TTC549 (cell line): Measurements from ENCODE around the gene MMP17.
"Not testable (repeated sequence)": the region's sequence is repeated elsewhere in the genome, so short reads cannot be mapped to it uniquely, and the experiment has no call there.

Experiments
- FAIRE-seq: peaks from 2 replicates; lab custom pipeline; 2012; peaks lifted over from hg19 to GRCh38; lab: Jason Lieb, UNC

MMP17 gene

DNA sequence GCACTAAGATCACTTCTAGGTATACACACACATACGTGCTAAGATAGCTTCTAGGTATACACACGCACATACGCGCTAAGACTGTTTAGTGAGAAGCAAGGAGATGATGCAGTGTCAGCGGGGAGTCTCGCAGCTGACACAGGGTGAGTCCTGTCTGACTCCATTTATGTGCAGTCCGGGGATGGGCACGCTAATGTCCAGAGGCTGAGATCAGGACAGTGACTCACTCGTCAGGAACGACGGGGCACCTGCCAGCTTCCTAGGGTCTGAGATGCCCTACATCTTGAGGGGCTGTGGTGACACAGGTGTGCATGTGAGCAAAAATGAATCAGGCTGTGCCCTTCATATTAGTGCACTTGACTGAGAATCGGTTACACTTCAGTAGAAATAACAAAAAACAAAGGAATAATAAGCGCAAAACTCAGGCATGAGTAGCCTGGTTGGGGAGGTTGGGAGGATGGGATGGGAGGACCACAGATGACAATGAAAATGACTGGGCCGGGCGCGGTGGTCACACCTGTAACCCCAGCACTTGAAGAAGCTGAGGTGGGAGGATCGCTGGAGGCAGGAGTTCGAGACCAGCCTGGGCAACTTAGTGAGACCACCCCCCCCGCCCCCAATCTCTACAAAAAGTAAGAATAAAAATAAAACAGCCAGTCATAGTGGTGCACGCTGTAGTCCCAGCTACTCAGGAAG lies 37.1 kb downstream of the MMP17 start:
- no peak for FAIRE-seq

DNA sequence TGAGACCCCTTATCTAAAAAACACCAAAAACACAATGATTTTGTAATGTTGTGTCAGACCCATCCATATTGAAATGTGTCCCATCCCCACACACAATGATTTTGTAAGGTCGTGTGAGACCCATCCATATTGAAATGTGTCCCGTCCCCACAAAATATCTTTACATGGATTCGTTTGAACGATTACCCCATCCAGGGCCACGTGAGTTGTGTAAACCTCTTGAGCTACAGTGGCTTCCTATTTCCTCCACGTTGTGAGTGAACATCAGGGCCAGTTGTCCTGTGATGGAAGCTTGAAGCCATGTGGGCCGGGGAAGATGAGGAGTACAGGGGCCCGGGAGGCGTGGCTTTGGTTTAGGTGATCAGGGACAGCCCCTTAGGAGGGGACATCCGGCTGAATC lies 39.3 kb downstream of the MMP17 start:
- FAIRE-seq, result no peak

DNA sequence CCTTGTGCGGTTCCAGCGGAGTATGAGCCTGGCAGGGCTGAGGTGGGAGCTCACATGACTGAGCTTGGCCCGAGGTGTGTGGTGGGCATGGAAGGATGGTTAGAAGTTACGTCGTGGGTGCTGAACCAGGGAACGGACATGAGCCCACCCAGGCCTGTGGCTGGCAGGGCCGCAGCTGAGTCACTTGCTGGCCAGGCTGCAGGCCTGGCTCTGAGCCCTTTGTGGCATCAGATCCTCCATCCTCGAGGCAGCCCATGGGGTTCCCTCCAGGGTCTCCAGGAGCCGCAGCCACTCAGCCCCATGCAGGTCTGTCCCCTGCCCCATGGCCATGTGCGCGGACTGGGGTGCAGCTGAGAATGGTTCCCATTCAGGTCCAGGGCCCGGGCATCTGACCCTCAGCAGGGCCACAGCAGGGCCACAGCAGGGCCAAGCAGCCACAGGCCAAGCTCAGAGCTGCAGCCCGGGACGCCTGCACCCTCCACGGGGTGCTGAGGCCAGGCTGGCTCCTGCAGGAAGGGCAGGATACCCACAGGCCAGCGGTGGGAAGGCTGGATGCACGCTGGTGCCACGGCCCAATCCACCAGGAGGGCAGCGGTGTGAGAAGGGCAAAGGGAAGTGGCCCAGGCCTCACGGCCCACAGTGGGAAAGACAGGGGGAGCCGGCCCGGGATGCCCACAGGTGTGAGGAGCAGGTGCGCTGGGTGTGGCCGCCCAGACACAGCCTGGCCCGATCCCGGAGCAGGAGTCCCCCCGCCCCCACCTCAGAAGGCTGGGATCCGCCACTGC lies 39.9 kb downstream of the MMP17 start:
- FAIRE-seq, result no peak

DNA sequence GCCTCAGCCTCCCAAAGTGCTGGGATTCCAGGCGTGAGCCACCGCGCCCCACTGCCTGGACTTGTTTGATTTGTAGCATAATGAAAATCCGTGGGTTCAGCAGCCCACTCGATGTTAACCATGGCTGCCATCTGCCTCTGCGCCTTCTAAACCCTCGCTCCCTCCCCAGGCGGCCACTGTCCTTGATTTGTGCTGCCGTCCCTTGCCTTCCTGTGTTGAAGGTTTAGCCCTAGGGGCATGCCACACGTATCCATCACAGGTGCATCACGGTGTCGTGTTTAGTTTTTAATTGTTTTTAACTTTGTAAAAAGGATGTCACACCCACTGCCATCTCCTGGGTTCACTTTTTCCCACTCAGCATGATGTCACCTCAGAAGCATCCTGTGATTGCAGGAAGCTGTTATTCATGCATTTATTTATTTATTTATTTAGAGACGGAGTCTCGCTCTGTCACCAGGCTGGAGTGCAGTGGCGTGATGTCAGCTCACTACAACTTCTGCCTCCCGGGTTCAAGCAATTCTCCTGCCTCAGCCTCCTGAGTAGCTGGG lies 41.8 kb downstream of the MMP17 start:
- FAIRE-seq, result no peak

DNA sequence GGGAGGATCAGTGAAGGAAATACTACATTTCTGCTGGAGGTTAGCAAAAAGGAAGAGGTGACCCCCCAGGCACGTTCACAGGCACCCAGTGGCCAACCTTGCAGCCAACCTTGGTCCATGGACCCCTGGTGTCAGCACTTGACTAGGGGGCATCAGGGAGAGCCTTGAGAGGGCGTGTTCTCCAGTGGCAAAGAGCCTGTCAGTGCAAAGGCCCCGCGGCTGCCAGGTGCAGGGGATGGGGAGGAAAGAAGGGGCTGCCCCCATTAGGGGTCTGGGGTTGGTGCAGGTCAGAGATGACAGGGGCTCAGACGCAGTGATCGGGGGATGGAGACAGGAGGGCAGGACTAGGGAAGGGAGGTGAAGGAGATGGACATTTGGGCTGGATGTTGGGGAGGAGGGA lies 43.5 kb downstream of the MMP17 start:
- FAIRE-seq, result no peak

DNA sequence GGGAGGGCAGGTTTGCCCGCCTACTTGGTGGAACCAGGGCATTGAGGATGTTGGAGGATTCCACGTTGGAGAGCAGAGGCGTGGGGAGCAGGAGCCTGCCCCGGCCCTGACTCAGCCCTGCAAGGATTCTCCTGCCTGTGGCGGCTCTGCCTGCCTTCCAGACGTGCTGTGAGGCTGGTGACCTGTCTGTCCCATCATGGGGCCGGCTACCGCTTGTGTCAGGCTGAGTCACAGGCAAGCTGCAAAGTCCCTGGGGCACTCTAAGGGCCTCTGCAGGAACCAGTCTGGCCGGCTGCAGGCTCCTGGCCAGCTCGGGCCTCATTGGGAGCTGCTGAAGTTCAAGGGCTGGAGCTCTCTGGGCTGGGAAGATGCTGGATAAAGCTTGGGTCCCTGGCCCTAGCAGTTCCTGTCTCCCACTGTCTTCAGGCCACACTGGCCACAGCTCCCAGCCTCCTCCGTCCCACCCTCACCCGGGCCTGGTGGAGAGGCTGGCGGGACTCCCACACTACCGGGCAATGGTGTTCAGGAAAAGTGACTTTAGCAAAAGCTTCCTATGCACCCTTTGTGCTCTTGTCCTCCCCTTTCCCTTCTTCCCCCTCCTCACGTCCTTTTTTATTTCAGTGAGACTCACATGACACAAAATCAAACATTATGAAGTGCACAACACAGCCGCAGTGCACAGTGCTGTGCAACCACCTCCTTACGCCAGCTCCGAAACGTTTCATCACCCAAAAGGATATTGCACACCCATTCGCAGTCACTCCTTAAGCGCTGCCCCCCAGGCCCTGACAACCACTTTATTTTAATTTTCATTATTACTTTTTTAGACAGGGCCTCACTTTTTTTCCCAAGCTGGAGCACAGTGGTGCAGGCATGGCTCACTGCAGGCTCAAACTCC lies 44.2 kb downstream of the MMP17 start:
- FAIRE-seq, result no peak

DNA sequence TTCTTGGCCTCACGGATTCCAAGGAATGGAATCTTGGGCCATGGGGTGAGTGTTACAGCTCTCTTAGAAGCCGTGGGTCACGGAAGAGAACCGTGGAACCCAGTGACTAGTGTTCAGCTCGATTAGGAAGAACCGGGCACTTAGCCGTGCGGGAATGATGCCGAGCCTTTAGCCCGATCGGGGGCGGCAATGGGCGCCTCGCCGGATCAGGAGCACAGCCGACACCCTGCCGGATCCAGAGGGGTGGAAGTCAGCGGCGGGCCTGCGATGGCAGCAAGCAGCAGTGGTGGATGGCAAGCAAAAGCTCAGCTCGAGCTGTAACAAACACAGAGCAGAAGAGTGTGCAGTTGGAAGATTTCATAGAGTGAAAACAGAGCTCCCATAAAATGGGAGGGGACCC lies 45.1 kb downstream of the MMP17 start:
- FAIRE-seq, result no peak

DNA sequence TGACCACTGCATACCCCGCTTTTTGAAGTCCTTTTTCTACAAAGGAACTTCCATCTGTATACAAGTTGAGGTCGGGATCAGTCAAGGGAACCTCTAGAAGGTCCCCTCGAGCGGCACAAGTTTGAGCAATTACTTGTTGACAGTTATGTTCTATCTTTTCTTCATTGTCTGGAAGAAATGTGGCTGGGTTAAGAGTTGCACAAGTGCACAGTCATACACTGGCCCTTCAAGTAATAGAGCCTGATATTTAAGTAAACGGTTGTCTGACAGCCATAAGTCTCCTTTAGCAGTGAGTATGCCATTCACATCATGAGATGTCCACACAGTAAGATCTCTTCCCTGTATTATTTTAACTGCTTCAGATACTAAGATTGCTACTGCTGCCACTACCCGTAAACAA lies 46.8 kb downstream of the MMP17 start:
- FAIRE-seq, result not testable (repeated sequence)

DNA sequence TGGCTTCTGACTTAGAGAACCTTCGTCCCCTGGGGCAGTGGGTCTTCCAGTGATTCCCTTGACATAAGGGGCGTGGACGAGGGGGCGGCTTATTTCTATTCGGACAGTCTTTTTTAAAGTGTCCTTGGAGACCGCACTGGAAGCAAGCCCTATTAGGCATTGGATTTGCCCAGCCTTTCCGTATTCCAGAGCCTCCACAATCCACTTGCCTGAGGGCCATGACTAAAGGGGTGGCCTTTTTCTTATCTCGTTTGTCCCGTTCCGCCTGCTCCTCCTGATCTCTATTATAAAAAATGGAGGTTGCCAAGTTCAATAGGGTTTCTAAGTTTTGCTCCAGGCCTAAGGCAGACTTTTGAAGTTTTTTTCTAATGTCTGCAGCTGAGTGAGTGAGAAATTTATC lies 49.0 kb downstream of the MMP17 start:
- not testable (repeated sequence) for FAIRE-seq

DNA sequence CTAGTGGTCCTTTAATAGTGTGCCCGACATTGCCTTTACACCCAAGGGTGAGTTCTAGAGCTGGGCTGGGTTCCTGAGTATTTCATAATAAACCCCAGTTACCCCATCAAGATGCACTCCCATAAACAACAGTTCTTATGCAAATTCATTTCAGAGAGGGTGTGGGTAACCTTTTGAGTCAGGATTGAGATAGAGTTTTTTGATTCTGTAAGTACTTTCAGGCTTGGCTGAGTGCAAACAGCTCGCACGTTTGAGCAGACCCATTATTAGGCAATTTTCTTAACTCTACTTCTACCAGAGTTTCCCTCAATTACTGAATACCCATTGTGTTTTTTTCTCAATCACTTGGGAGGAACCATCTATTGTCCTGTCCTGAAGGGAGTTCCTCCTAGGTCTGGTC lies 50.2 kb downstream of the MMP17 start:
- not testable (repeated sequence) for FAIRE-seq

DNA sequence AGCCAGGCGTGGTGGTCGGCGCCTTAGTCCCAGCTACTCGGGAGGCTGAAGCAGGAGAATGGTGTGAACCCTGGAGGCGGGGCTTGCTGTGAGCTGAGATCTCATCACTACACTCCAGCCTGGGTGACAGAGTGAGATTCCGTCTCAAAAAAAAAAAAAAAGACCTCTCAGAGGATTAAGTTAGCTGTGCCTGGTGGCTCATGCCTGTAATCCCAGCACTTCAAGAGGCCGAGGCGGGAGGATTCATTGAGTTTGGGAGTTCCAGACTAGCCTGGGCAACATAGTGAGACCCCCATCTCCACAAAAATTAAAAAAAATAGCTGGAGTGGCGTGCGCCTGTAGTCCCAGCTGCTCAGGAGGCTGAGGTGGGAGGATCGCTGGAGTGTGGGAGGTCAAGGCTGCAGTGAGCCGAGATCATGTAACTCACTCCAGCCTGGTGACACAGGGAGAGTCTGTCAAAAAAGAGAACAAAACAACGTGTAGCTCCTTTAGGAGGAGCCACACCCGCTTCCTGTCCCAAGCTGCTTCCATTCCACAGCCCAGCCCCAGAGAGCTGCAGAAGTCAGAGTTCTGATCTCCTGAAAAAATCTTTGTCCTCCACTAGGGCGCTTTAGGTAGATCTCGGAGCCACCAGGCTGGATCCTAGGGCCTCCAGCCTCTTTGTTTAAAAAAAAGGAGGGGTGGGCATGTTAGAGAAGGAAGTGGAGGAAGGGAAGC lies 54.8 kb downstream of the MMP17 start:
- FAIRE-seq, result no peak

DNA sequence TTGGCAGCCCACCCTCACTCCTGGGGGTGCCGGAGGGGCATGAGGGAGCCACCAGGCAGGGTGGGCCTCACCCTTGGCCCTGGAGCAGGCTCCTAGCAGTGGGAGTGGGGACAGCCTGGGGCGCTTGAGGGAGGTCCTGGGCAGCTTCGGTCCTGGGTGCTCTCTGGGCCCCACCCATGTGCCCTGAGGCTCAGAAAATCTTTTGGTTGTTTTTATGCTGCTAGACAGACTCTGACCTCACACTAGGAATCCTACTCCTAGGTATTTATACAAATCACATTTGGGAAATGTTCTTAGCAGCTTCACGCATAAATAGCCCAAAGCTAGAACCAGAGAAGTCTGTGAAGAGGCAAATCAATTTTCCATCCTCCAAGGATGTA lies 55.3 kb downstream of the MMP17 start:
- no peak for FAIRE-seq

DNA sequence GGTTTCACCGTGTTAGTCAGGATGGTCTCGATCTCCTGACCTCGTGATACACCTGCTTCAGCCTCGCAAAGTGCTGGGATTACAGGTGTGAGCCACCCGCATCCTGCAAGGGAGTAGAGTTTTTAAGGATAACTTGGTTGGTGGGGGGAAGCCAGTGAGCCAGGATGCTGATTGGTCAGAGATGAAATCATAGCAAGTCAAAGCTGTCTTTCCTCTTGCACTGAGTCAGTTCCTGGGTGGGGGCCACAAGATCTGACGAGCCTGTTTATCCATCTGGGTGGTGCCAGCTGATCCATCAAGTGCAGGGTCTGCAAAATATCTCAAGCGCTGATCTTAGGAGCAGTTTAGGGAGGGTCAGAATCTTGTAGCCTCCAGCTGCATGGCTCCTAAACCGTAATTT lies 56.9 kb downstream of the MMP17 start:
- FAIRE-seq, result not testable (repeated sequence)

DNA sequence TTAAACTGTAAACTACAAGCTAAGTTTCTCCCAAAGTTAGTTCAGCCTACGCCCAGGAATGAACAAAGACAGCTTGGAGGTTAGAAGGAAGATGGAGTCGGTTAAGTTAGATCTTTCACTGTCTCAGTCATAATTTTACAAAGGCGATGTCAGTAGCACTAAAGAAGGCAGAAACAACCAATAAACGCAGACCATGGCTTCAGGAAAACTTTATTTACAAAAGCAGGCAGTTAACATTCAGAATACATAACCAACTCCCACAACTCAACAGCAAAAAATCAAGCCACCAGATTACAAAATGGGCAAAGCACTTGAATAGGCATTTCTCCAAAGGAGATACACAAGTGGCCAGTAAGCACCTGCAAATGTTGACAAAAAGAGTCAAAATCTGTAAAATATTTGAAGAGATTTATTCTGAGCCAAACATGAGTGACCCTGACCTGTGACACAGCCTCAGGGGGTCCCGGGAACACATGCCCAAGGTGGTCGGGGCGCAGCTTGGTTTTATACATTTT lies 57.4 kb downstream of the MMP17 start:
- FAIRE-seq, result no peak

DNA sequence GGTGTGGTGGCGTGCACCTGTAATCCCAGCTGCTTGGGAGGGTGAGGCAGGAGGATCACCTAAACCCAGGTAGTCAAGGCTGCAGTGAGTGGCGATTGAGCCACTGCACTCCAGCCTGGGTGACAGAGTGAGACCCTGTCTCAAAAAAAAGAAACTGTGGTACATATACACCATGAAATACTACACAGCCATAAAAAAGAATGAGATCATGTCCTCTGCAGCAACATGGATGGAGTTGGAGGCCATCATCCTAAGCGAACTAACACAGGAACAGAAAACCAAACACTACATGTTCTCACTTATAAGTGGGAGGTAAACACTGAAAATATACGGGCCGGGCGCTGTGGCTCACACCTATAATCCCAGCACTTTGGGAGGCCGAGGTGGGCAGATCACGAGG lies 63.5 kb downstream of the MMP17 start:
- not testable (repeated sequence) for FAIRE-seq

DNA sequence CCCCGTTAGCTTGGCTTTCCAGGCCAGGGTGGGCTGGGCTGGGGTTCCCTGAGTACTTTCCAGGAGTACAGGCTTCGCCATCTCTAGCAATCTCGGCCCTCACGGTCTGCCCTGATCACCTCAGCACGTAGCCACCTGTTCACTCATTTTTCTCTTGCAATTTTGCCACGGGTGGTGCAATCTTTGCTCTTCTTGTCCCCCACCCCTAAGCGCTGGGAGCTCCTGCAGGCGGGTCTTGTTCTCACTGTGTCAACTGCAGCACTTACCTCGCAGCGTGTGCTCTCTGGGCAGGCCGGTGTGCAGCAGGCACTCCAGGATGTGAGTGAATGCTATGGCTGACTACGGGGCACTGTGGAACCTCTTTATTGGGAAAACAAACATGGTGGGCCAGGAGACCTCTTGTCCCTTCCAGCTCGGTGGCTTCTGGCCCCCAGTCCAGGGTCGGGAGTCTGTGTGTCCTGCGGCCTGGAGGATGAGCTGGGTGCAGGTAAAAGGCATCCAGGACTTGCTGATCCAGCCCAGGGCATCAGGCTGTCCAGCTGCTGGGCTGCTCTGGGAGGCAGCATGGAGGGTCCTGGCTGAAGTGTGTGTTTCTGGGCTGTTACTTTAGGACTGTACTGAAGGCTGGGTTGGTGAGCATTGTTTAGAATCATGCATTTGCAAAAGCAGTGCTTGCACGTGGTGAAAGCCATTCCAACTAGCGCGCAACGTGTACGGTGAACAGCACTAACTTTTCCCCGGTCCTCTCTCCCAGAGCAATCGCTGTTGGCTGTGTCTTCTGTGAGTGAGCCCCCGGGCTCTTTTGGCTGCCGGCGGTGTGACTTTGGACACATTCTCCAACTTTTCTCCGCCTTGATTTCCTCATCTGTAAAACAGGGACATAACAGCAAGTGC lies 64.8 kb downstream of the MMP17 start:
- no peak for FAIRE-seq

DNA sequence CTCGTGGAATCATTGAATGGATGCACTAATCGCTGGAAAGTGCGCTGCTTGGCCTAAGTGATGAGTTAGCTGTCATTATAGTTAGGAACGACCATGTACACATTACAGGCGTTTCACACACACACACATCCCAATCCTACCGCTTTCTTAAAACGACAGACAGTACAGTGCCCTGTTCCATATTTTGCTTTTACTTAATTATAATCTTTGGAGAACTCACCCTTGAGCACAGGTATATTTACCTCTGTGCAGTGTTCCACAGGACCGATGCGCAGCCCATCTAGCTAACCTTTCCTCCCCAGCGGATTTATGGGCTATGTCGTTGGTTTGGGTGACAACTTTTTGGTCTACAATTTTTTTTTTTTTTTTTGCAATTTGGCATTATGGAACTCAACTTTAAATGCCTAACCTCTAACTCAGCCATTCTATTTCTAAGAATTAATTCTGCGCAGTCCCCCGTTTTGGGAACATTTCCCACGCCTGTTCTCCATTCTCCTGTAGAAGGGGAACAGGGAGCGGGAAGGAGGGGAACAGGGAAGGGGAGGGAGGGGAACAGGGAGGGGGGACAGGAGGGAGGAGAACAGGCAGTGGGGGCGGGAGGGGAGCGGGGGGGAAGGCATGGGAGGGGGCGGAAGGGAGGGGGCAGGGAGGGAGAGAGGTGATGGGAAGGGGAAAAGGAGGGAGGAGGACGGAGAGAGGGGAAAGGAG lies 65.6 kb downstream of the MMP17 start:
- FAIRE-seq, result no peak

DNA sequence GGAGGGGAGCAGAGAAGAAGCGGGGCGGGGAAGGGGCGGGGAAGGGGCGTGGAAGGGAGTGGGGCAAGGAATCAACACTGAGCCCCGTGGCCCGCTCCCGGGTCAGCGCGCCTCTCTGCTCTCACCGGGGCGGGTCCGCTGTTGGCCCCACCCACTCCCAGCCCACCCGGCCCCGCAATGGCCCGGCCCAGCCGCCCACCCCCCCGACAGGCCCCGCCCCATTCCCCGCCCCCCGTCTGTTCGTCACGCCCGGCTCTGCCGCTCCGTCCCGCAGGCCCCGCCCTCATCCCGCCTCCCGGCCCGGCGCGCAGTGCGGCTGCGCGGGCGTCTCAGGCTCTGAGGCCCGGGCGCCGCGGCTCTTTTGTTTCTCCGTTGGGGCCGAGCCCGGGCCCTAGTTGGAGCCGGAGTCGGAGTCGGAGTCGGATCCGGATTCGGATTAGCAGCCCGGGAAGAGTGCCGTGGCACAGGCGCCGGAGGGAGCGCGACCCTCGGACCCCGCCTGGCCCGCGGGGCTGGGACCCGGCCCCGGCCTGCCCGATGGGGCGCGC lies 66.2 kb downstream of the MMP17 start, which contains the start of gene ULK1:
TSS of gene ULK1 (plus strand) at position 310 of the 548 bp plus-strand sequence. CDS start 380 bp downstream, outside the sequence.
- no peak for FAIRE-seq

DNA sequence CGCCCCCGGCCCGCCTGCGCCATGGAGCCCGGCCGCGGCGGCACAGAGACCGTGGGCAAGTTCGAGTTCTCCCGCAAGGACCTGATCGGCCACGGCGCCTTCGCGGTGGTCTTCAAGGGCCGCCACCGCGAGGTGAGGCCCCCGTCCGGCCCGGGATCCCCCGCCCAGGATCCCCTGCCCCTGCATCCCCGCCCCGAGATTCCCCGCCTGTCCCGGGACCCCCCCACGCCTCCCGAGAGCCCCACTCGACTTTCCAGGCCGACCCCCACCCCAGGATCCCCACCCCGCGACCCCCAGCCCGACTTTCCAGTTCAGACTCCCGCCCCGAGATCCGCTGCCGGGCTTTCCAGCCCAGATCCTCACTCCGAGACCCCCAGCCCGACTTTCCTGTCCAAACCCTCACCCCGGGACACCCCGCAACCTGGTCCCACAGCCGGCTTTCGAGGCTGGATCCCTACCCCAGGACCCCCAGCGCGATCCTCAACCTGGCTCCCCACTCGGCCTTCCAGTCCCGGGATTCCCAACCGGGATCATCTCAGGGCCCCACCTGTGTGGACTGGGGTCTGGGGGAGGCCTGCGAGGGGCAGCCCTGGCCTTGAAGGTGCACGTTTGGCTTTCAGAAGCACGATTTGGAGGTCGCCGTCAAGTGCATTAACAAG lies 66.9 kb downstream of the MMP17 start:
- no peak for FAIRE-seq
